HCT116 (cell line): ENCODE data around the gene FAM180A.

ENCODE experiments used
- CTCF ChIP-seq, 3 experiments: fragments of 200-600 bp in 1 of 3; sonication (generic) in 1 of 3; IDR thresholded peaks in 2 of 3; conservative IDR thresholded peaks in 1 of 3; 2 replicates each; pipeline ENCODE4 v1.5.1; 2012 to 2017; ENCODE audit warnings: low read depth in 2 of 3, low read length in 2 of 3, antibody characterized with exemption in 1 of 3, borderline replicate concordance in 1 of 3, control low read depth in 1 of 3, mild to moderate bottlenecking in 1 of 3, mixed read lengths in 1 of 3, mixed run types in 1 of 3, moderate library complexity in 1 of 3; ENCODE audit not compliant: insufficient read depth in 1 of 3
- EGR1 ChIP-seq: IDR thresholded peaks from 2 replicates; pipeline ENCODE4 v1.6.1; 2012; ENCODE audit warnings: low read depth
- EZH2 ChIP-seq: fragments of 200-600 bp; sonication (generic); IDR thresholded peaks from 2 replicates; pipeline ENCODE4 v1.6.1; 2017; ENCODE audit warnings: antibody characterized with exemption, mixed run types
- JUND ChIP-seq: IDR thresholded peaks from 2 replicates; pipeline ENCODE4 v1.6.1; 2012
- POLR2A ChIP-seq: IDR thresholded peaks from 2 replicates; pipeline ENCODE4 v1.7.0; 2011; ENCODE audit warnings: borderline replicate concordance; ENCODE audit not compliant: insufficient read depth, insufficient read length; ENCODE audit errors: extremely low read depth
- POLR2AphosphoS5 ChIP-seq: IDR thresholded peaks from 2 replicates; pipeline ENCODE4 v1.6.1; 2011; ENCODE audit warnings: mild to moderate bottlenecking, low read depth, low read length, moderate library complexity
- RAD21 ChIP-seq: IDR thresholded peaks from 2 replicates; pipeline ENCODE4 v1.6.1; 2012; ENCODE audit warnings: low read depth, mild to moderate bottlenecking
- SRF ChIP-seq: IDR thresholded peaks from 2 replicates; pipeline ENCODE4 v1.6.1; 2012; ENCODE audit warnings: low read depth
- ZFX ChIP-seq: fragments of 450-650 bp; IDR thresholded peaks from 2 replicates; pipeline ENCODE4 v1.6.1; 2017

- TF ChIP-seq POLR2AphosphoS5 (no peak), CTCF (IDR thresholded peaks at IDR 0.05 in 2 of 3, conservative IDR thresholded peaks at IDR 0.05 in 1 of 3; ENCODE audit: borderline replicate concordance in 1 of 3, insufficient read depth in 1 of 3, low read depth in 2 of 3, low read length in 2 of 3) (no peak), RAD21 (no peak), ZFX (no peak), EGR1 (no peak), SRF (no peak), POLR2A (no peak), EZH2 (no peak), JUND (no peak)
These were observed 38.3 kb upstream of the FAM180A start for GRCh38 chr7:135786911-135787310.
